SJSA1 (cell line): ENCODE measurements around the gene CRTC2. TPM values are rescaled to one million over a fixed set of nuclear protein-coding genes. Genes with fewer than 3 reads are reported as not detected.
"Not testable (repeated sequence)": the region's sequence is repeated elsewhere in the genome, so short reads cannot be mapped to it uniquely, and the experiment has no call there.

ENCODE experiments used
- DNase-seq, 2 experiments: peaks; one replicate each; pipeline ENCODE4 v3.0.0-alpha.2; 2015 to 2020; ENCODE audit warnings: low spot score in 2 of 2, low read depth in 1 of 2
- H3K27ac ChIP-seq: fragments of 250-450 bp; sonication (Bioruptor Pico); 2 replicates; pipeline ENCODE4 v1.5.1; 2020; ENCODE audit warnings: mild to moderate bottlenecking, moderate library complexity
- H3K27me3 ChIP-seq: fragments of 250-450 bp; sonication (Bioruptor Pico); replicated peaks from 2 replicates; pipeline ENCODE4 v1.5.1; 2020; ENCODE audit warnings: mild to moderate bottlenecking, moderate library complexity
- H3K36me3 ChIP-seq: fragments of 250-450 bp; sonication (Bioruptor Pico); 2 replicates; pipeline ENCODE4 v1.5.1; 2020; ENCODE audit warnings: mild to moderate bottlenecking
- H3K4me1 ChIP-seq: fragments of 250-450 bp; sonication (Bioruptor Pico); replicated peaks from 2 replicates; pipeline ENCODE4 v1.6.1; 2021; ENCODE audit warnings: mild to moderate bottlenecking
- H3K4me3 ChIP-seq: fragments of 250-450 bp; sonication (Bioruptor Pico); 2 replicates; pipeline ENCODE4 v1.5.1; 2020; ENCODE audit warnings: mild to moderate bottlenecking
- H3K9me3 ChIP-seq: fragments of 250-450 bp; sonication (Bioruptor Pico); replicated peaks from 2 replicates; pipeline ENCODE4 v1.5.1; 2020; ENCODE audit warnings: mild to moderate bottlenecking
- total RNA-seq: library from RNA; depleted of rRNA; stranded (reverse); fragments of >200 nt; shearing (Covaris generic); gene quantifications from 2 replicates; pipeline ENCODE4 v1.2.3, GENCODE V29; 2014

Gene CRTC2
- total RNA-seq, 1 experiment from 2014 or later = 10.3 TPM

DNA sequence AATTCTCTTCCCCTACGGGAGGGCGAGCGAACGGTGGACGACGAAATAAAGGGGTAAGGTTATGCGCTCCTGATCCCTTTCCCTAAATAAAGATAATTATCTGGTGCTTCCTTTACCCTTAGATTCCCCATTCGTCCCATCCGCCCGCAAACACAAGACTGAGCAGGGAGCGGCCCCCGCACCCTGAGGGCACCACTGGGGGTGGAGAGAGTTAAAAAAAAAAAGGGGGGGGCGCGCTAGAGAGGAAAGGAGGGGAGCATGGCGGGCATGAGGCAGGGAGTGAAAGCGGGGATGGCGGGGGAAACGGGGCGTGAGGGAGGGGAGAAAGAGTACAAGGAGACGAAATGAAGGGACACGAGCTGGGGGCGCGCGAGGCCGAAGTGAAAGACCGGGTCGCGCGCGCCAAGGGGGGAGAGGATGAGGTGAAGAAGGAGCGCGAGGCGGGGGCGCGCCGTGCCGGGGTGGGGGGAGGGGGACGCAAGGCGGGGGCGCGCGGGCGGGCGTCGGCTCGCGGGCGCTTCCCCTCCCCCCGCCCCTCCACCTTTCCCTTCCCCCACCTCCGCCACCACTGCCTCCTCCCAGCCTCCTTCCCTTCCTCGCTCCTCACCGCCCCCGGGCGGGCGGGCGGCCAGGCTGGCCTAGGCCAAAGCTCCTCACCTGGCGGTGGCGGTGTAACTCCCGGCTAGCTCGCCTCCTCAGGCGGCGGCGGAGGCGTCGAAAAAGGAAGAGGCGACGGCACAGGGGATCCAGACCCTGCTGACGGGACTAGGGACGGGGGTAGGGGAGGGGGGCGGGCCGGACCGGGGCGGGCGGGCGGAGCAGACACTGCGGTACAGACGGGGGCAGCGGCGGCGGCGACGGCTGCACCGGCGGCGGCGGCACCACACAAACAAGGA, 36.1 kb downstream of the CRTC2 start:
- Histone ChIP-seq H3K27ac (no peak overlapping the region), H3K4me3 (peak overlapping the region; percentile 48), H3K36me3 (peaks cover 4% of the 10 kb centered on the region), H3K4me1 (peaks cover 22% of the 10 kb centered on the region), H3K27me3 (no peaks in the 10 kb centered on the region), H3K9me3 (no peaks in the 10 kb centered on the region)
- peak; percentile 31 to 49 for DNase-seq

DNA sequence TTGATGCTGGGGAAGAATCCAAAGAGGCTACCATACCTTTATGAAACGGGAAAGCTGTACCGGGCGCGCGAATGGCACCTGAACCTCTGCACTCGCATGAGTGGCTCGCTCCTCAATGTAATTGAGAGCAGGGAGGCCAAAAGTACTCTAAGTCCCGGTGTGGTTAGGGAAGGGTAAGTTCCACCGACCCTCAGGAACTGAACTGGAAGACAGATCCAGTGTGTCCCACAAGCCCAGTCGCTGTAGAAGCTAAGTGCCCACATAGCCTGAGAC, 36.7 kb downstream of the CRTC2 start:
- peak overlapping the region; percentile 48 for H3K4me3 ChIP-seq
- H3K9me3 ChIP-seq = no peaks in the 10 kb centered on the region
- DNase-seq = no peak
- H3K4me1 ChIP-seq = peaks cover 22% of the 10 kb centered on the region
- H3K27ac ChIP-seq = no peak overlapping the region
- H3K27me3 ChIP-seq = no peaks in the 10 kb centered on the region
- H3K36me3 ChIP-seq = peaks cover 4% of the 10 kb centered on the region

DNA sequence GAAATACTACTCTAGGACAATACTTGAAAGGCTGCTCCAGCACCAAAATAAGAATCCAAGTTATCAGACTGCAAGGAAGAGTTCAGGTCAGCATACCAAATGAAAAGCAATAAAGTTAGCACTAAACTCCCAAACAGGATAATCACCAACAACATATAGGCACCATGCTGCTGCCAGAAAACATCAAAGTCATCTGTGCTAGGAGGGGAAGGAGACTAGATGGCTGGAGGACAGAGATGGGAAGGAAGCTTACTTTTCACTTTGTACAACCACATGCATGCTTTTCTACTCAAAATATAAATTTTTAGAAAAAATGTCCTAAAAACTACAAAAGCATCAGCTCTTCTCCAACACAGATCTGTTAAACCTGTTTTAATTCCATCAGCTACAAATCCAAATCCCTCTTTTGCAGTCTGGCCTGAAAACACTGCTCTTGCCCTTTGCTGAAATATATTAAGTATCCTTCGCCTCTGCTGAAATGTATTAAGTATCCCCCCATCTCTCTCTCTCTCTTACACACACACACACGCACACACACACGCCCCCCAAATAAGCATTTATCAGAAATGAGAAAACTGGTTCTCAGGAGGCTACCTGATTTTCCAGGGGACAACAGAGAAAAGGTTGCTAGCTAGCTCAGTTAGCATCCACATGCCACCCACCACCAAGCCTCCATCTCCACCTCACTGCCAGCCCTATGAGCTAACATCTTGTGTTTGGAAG, 37.2 kb downstream of the CRTC2 start:
- no peak overlapping the region for H3K27ac ChIP-seq
- peaks cover 4% of the 10 kb centered on the region for H3K36me3 ChIP-seq
- no peaks in the 10 kb centered on the region for H3K9me3 ChIP-seq
- no peaks in the 10 kb centered on the region for H3K27me3 ChIP-seq
- no peak for DNase-seq
- peak overlapping the region; percentile 48 for H3K4me3 ChIP-seq
- H3K4me1 ChIP-seq = peaks cover 22% of the 10 kb centered on the region

DNA sequence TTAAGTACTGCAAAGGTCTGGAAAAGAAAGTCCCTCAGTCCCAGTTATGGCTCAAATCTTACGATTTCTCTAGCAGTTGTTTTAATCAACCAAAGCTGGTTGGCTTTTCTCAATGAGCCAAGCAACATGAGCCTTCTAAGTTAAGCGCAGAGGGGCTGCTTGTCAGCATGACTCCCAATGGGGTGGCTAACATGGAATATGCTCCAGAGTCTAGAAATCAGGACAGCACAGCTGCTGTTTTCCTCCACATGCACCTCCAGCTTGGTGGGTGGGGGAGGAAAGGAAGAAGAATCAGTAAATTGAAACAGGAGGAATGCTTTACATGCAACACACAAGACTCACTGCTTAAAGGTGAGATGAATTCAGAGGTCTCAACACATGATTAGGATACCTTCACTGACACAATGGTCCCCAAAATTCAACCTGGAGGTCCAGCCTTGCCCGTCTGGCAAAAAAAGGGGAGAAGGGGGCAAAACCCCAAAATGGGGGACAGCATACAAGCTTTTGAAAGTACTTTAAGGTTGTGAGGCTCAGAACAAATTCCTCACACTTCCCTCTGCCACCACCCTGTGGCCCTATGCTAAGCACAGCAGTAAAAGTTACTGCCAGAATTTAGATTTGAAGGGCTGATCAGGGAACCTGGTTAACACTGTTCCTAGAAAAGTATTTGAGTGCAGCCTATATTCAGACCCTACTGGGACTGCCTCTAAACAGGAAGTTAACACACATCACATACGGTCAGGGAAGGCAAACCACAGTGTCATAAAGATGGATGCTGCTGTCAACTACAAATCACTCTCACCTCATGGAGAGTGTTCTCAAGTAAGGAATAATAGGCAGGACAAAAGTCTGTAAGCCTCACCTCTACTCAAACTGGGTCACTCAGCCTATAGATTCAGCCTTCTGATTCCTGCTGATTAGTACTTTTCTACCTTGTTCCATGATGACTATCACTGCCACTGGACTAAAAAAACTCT, 38.2 kb downstream of the CRTC2 start:
- no peak overlapping the region for H3K4me3 ChIP-seq
- no peak overlapping the region for H3K27ac ChIP-seq
- H3K27me3 ChIP-seq = no peaks in the 10 kb centered on the region
- no peak for DNase-seq
- peaks cover 4% of the 10 kb centered on the region for H3K36me3 ChIP-seq
- peaks cover 22% of the 10 kb centered on the region for H3K4me1 ChIP-seq
- no peaks in the 10 kb centered on the region for H3K9me3 ChIP-seq

DNA sequence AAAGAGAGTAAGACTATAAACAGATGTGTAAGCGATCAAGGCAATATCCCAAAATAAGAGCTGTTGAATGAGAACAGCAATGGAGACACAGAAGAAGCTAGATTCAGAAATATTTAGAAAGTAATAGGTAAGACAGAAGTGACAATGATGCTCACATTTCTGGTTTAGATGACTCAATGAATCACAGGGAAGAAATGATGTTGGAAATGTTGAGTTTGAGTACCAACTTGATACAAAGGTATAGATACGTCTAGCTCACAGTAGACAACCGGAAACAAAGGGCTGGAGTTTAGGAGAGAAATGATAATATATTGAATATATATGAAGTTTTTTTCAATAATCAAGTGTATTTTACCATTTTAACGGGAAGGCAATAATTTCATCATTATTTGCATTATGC, 42.1 kb downstream of the CRTC2 start:
- peaks cover 4% of the 10 kb centered on the region for H3K36me3 ChIP-seq
- peaks cover 11% of the 10 kb centered on the region; the same call in 1 of the 2 replicates for H3K4me1 ChIP-seq
- H3K9me3 ChIP-seq = no peaks in the 10 kb centered on the region
- no peak for DNase-seq
- no peak overlapping the region for H3K4me3 ChIP-seq
- no peak overlapping the region for H3K27ac ChIP-seq
- H3K27me3 ChIP-seq = no peaks in the 10 kb centered on the region

DNA sequence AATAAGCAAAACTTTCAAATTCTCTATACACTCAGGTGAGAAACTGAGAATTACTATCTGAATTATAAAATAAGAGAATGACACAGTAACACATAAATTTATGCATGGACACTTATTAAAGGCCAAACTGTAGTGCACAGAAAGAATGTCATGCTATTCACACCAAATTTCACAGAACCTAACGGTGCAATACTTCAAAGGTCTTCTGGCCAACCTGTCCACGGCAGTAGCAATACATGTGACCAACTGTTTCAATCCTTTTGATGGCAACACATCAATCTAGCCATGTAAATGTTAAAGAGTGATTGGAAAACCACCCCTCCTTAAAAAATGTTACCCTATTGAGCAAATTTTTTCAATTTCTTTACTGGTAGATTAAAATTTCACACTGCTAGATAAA, 46.1 kb downstream of the CRTC2 start:
- Histone ChIP-seq H3K9me3 (no peaks in the 10 kb centered on the region; the same call in 1 of the 2 replicates), H3K4me1 (no peaks in the 10 kb centered on the region), H3K36me3 (peaks cover 3% of the 10 kb centered on the region), H3K27me3 (no peaks in the 10 kb centered on the region), H3K4me3 (no peak overlapping the region), H3K27ac (no peak overlapping the region)
- DNase-seq = no peak

DNA sequence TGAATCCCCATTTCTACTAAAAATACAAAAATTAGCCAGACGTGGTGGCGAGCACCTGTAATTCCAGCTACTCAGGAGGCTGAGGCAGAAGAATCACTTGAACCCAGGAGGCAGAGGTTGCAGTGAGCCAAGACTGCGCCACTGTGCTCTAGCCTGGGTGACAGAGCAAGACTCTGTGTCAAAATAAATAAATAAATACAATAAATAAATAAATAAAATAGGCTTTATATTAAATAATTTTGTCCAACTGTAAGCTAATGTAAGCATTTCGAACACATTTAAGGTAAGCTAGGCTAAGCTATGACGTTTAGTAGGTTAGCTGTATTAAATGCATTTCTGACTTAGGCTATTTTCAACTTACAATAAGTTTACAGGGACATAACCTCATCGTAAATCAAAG, 47.9 kb downstream of the CRTC2 start:
- not testable (repeated sequence) for H3K4me1 ChIP-seq, H3K4me3 ChIP-seq, DNase-seq

DNA sequence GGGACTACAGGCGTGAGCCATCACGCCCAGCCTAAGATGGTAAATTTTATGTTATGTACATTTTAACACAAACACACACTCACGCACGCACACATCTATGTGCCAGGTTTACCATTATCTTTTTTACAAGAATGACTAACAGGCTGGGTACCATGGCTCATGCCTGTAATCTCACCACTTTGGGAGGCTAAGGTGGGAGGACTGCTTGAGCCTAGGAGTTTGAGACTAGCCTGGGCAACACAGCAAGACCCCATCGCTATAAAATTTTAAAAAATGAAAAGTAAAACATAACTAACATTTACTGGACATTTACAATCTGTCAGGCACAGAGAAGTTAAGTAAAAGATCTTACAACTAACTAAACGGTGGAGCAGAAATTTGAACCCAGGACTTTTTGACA, 50.3 kb downstream of the CRTC2 start:
- DNase-seq = peak in 1 of 2 experiments; percentile 12
- H3K4me3 ChIP-seq = no peak overlapping the region
- H3K27ac ChIP-seq = no peak overlapping the region
- H3K36me3 ChIP-seq = peaks cover 6% of the 10 kb centered on the region
- no peaks in the 10 kb centered on the region for H3K27me3 ChIP-seq
- H3K9me3 ChIP-seq = no peaks in the 10 kb centered on the region; the same call in 1 of the 2 replicates
- H3K4me1 ChIP-seq = no peaks in the 10 kb centered on the region

More for the DNA sequence above, 47.9 kb downstream of the CRTC2 start:
- H3K9me3 ChIP-seq, H3K27ac ChIP-seq, H3K36me3 ChIP-seq, H3K27me3 ChIP-seq: not testable (repeated sequence)

DNA sequence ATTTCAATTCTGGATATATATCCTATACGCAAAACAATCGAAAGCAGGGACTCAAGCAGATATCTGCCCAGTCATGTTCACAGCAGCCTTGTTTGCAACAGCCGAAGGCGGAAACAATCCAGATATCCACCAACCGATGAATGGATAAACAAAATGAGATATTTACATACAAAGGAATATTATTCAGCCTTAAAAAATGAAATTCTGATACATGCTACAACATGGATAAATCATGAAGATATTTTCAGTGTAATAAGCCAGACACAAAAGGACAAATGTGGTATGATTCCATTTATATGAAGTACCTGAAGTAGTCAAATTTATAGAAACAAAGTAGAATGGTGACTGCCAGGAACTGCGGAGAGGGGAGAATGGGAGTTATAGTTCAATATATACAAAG, 51.3 kb downstream of the CRTC2 start:
- Histone ChIP-seq H3K4me3 (no peak overlapping the region), H3K9me3 (no peaks in the 10 kb centered on the region; the same call in 1 of the 2 replicates), H3K4me1 (no peaks in the 10 kb centered on the region), H3K27ac (no peak overlapping the region), H3K27me3 (no peaks in the 10 kb centered on the region), H3K36me3 (peaks cover 6% of the 10 kb centered on the region)
- no peak for DNase-seq

DNA sequence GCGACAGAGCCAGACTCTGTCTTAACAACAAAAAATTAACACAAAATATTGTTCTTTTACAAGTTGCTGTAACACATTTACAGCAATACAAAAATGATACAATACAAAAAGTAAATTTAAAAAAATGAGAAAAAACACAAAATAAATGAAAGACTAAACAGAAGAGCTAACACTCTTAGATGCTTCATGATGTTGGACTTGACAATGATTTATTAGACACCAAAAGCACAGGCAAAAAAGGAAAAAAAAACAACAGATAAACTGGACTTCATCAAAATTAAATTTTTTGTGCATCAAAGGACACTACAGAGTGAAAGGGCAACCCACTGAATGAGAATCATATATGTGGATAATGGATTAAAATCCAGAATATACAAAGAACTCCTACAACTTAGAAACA, 52.0 kb downstream of the CRTC2 start:
- H3K27ac ChIP-seq = no peak overlapping the region
- H3K27me3 ChIP-seq = no peaks in the 10 kb centered on the region
- no peaks in the 10 kb centered on the region for H3K4me1 ChIP-seq
- H3K9me3 ChIP-seq = no peaks in the 10 kb centered on the region; the same call in 1 of the 2 replicates
- no peak for DNase-seq
- peaks cover 6% of the 10 kb centered on the region for H3K36me3 ChIP-seq
- no peak overlapping the region for H3K4me3 ChIP-seq

DNA sequence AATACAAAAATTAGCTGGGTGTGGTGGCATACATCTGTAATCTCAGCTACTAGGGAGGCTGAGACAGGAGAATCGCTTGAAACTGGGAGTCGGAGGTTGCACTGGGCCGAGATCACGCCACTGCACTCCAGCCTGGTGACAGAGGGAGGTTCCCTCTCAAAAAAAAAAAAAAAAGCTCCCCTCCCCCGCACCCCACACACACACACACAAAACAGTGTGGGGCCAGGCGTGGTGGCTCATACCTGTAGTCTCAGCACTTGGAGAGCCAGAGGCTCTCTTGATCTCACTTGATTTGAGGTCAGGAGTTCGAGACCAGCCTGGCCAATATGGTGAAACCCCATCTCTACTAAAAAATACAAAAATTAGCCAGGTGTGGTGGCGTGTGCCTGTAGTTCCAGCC, 52.5 kb downstream of the CRTC2 start:
- H3K9me3 ChIP-seq, DNase-seq, H3K4me1 ChIP-seq, H3K27ac ChIP-seq, H3K27me3 ChIP-seq, H3K36me3 ChIP-seq, H3K4me3 ChIP-seq: not testable (repeated sequence)

DNA sequence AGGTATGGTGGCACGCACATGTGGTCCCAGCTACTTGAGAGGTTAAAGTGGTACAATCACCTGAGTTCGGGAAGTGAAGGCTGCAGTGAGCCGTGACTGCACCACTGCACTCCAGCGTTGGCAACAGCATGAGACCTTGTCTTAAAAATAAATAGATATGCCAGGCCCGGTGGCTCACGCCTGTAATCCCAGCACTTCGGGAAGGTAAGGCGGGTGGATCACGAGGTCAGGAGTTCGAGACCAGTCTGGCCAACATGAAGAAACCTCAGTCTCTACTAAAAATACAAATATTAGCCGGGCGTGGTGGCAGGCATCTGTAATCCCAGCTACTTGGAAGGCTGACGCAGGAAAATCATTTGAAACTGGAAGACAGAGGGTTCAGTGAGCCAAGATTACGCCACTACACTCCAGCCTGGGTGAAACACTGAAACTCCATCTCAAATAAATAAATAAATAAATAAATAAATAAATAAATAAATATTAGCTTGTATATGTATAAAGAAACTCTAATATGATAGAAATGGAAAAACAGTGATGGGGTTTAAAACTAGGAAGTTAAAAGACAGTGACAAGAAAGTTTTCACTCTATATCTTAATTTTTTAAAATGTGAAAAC, 54.5 kb downstream of the CRTC2 start:
- H3K36me3 ChIP-seq = peaks cover 6% of the 10 kb centered on the region; the same call in 1 of the 2 replicates
- H3K27ac ChIP-seq = no peak overlapping the region
- no peak overlapping the region for H3K4me3 ChIP-seq
- no peaks in the 10 kb centered on the region for H3K4me1 ChIP-seq
- no peak for DNase-seq
- no peaks in the 10 kb centered on the region for H3K9me3 ChIP-seq
- H3K27me3 ChIP-seq = no peaks in the 10 kb centered on the region

DNA sequence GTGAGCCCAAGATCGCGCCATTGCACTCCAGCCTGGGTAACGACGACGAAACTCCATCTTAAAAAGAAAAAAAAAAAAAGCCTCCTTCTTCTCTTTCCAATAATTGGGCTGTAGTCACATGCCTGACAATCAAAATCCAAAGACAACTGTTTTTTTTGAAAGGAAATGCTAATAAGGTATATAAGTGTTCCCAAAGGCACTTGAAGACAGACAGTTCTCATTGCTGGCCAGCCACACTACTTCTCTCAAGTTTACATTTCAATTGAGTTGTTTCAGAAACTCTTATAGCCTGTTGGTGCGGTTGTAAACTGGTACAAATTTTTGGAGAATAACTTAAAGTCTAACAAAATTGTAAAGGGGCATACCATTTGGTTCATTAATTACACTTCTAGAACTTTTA, 58.9 kb downstream of the CRTC2 start:
- DNase-seq = no peak
- Histone ChIP-seq H3K9me3 (no peaks in the 10 kb centered on the region), H3K4me3 (no peak overlapping the region), H3K27ac (no peak overlapping the region), H3K4me1 (no peaks in the 10 kb centered on the region), H3K36me3 (0 out of 2 replicates have a peak, but pooled peaks cover 5% of the 10 kb centered on the region), H3K27me3 (no peaks in the 10 kb centered on the region)
